ENCODE measurements around the gene TBC1D17.

DNA sequence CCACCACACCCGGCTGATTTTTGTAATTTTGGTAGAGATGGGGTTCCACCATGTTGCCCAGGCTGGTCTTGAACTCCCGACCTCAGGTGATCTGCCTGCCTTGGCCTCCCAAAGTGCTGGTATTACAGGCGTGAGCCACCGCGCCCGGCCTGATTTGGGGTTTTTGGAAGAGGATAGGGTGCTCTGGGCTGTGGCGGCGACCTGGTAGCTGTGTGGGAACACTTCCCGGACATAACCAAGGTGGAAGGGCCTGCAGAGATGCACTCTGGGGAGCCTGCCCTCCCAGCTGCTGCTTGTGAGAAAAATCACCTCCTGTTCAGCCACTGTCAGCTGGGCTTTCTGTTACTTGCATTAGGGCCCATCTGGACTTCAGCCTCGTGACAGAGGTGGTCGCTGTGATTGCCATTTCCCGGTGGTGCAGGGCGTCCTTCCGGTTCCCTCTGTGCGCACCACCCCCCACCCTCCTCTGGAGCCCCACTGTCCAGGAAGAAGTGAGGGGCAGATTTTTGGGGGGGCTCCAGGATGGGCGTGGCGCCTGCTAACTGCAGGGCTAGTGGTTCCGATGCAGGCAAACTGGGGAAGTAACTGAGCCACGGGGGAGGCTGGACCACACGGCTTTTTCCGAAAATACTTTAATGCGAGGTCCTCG, 11.7 kb downstream of the TBC1D17 start:
- TF ChIP-seq CTCF (IDR thresholded peaks at IDR 0.05): no peak
- no peak for TF ChIP-seq POLR2A (IDR thresholded peaks at IDR 0.05)

All from adrenal gland (tissue), 5 donors.